GM12875 (cell line): ENCODE results near the gene STARD3.

Experiments
- H3K4me3 ChIP-seq: one replicate; pipeline ENCODE4 v1.5.1; 2011; ENCODE audit warnings: low read depth, low read length, control low read depth
- CTCF ChIP-seq: IDR thresholded peaks from 2 replicates; pipeline ENCODE4 v1.5.1; 2011; ENCODE audit warnings: low read depth, mild to moderate bottlenecking, control low read depth, inconsistent platforms, low read length, moderate library complexity, borderline replicate concordance; ENCODE audit not compliant: insufficient read depth

Gene STARD3

GRCh38 chr17:39611401-39612112 lies 25.4 kb upstream of the STARD3 start:
- H3K4me3 ChIP-seq = no peak overlapping the region
- TF ChIP-seq CTCF = no peak

GRCh38 chr17:39612291-39612894 lies 24.6 kb upstream of the STARD3 start:
- TF ChIP-seq CTCF = no peak
- H3K4me3 ChIP-seq = no peak overlapping the region

GRCh38 chr17:39612935-39613464 lies 23.9 kb upstream of the STARD3 start:
- no peak for TF ChIP-seq CTCF

GRCh38 chr17:39614545-39615157 lies 22.3 kb upstream of the STARD3 start:
- H3K4me3 ChIP-seq = no peak overlapping the region
- no peak for TF ChIP-seq CTCF

More at GRCh38 chr17:39612935-39613464, 23.9 kb upstream of the STARD3 start:
- H3K4me3 ChIP-seq = no peak overlapping the region

DNA sequence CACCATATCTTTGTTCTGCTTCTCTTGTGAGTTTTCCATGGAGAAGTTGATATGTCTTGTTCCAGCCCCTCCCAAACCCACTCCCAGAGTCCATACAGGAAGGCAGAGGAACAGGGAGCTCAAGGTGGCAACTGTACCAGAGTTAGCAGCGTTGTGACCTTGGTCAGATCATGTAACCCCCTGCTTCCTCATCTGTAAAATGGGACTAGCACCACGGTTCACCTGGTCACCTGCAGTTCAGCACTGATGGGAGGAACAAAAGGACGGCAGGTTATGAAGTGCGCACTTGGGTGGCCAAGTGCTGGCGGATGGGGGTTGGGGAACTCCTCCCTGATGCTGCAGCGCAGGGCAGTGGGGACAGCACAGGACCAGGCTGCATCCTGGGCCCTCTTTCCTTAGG lies 21.5 kb upstream of the STARD3 start:
- H3K4me3 ChIP-seq = no peak overlapping the region
- TF ChIP-seq CTCF = no peak

DNA sequence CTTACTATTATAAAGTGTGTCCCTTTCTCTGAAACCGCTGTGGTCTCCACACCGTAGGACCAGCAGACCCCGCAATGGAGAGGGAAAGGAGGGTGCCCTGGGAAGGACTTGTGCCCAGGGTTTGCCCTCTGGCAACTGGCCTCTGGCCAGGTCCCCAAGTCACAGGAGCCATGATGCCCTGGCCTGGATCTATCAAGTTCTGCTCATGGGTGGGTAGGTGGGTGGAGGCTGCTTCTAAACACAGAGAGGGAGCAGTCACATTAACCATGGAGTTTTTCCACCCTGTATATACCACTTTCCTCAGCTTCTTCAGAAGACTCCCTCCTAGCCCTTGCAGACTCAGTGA lies 19.9 kb upstream of the STARD3 start:
- TF ChIP-seq CTCF = no peak
- H3K4me3 ChIP-seq = no peak overlapping the region
